Measurements from ENCODE around the gene A2M. TPM values are rescaled to one million over a fixed set of nuclear protein-coding genes. Genes with fewer than 3 reads are reported as not detected.

The A2M gene
- total and polyA plus RNA-seq, 9 of the 15 experiments (the other 6 are each of a cell fraction or from before 2014, with no cell fraction given): 0.08 to 2.3 TPM; not detected in 7

DNA sequence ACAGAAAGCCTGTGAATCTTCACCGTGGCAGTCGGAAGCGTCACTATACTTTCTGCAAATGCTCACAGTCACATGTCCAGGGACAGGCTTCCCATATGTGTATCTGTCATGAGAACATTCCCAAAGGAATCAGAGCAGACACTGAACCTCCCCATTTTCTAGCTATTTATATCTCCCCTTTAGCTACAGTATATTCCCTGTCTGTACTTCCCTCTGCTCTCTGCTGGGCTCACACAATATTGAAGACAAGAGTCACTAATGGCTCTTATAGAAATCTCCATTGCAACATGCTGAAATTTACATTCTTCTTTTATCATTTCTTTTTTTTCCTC, 8.2 kb downstream of the A2M start:
- intact Hi-C loops (cut with micrococcal nuclease): no loop called here
- DNase-seq (ENCODE audit: extremely low read depth in 1 of 4, low spot score in 3 of 4) (no peak), FAIRE-seq (no peak), ATAC-seq (no peak)
- Histone ChIP-seq H3K36me3 (ENCODE audit: control insufficient read depth, insufficient read depth, low read length) (no peaks in the 10 kb centered on the region), H3K79me2 (ENCODE audit: control insufficient read depth, insufficient read depth, low read length) (no peaks in the 10 kb centered on the region), H3K9me1 (ENCODE audit: control insufficient read depth, insufficient read depth, low read length) (no peaks in the 10 kb centered on the region), H3K4me2 (ENCODE audit: insufficient read depth, low read length) (no peak overlapping the region), H2AFZ (ENCODE audit: low read depth, low read length) (no peak overlapping the region), H3K27ac (ENCODE audit: extremely low read depth, low read depth, low read length) (no peak overlapping the region), H3K9ac (ENCODE audit: insufficient read depth in 1 of 2, low read depth in 2 of 2, low read length in 2 of 2) (no peak overlapping the region), H3K27me3 (ENCODE audit: control insufficient read depth in 2 of 2, insufficient read depth in 2 of 2, low read length in 2 of 2) (peaks cover 0 to 2% of the 10 kb centered on the region in 2 experiments; a peak in 1 of 5 replicates), H3K9me3 (replicated peaks; ENCODE audit: control insufficient read depth, insufficient read depth, low read depth, low read length) (no peaks in the 10 kb centered on the region), H3K4me1 (replicated peaks in 1 of 2; ENCODE audit: control insufficient read depth in 2 of 2, insufficient read depth in 2 of 2, low read length in 2 of 2) (no peaks in the 10 kb centered on the region), H3K4me3 (no peak overlapping the region), H4K20me1 (replicated peaks; ENCODE audit: control insufficient read depth, insufficient read depth, low read length) (no peaks in the 10 kb centered on the region)
- ChIA-PET POLR2A (no interaction called here), CTCF (ENCODE audit: low intra/inter-chr PET ratio) (no interaction called here)
- whole genome bisulfite sequencing (ENCODE audit: insufficient coverage, low coverage, missing lambda C conversion rate): 5% methylated on average over 3 of the region's 3 CpGs
- in situ Hi-C loops (cut with MboI): no loop called here
- no peak for TF ChIP-seq PTRF (tag; IDR thresholded peaks at IDR 0.05)
- TF ChIP-seq, protein P1, sequence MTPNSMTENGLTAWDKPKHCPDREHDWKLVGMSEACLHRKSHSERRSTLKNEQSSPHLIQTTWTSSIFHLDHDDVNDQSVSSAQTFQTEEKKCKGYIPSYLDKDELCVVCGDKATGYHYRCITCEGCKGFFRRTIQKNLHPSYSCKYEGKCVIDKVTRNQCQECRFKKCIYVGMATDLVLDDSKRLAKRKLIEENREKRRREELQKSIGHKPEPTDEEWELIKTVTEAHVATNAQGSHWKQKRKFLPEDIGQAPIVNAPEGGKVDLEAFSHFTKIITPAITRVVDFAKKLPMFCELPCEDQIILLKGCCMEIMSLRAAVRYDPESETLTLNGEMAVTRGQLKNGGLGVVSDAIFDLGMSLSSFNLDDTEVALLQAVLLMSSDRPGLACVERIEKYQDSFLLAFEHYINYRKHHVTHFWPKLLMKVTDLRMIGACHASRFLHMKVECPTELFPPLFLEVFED (CRISPR knock-in tag; conservative IDR thresholded peaks at IDR 0.05): no peak
- no peak for TF ChIP-seq ZNF644 (tag; IDR thresholded peaks at IDR 0.05; ENCODE audit: low read depth)
- TF ChIP-seq, protein P2, sequence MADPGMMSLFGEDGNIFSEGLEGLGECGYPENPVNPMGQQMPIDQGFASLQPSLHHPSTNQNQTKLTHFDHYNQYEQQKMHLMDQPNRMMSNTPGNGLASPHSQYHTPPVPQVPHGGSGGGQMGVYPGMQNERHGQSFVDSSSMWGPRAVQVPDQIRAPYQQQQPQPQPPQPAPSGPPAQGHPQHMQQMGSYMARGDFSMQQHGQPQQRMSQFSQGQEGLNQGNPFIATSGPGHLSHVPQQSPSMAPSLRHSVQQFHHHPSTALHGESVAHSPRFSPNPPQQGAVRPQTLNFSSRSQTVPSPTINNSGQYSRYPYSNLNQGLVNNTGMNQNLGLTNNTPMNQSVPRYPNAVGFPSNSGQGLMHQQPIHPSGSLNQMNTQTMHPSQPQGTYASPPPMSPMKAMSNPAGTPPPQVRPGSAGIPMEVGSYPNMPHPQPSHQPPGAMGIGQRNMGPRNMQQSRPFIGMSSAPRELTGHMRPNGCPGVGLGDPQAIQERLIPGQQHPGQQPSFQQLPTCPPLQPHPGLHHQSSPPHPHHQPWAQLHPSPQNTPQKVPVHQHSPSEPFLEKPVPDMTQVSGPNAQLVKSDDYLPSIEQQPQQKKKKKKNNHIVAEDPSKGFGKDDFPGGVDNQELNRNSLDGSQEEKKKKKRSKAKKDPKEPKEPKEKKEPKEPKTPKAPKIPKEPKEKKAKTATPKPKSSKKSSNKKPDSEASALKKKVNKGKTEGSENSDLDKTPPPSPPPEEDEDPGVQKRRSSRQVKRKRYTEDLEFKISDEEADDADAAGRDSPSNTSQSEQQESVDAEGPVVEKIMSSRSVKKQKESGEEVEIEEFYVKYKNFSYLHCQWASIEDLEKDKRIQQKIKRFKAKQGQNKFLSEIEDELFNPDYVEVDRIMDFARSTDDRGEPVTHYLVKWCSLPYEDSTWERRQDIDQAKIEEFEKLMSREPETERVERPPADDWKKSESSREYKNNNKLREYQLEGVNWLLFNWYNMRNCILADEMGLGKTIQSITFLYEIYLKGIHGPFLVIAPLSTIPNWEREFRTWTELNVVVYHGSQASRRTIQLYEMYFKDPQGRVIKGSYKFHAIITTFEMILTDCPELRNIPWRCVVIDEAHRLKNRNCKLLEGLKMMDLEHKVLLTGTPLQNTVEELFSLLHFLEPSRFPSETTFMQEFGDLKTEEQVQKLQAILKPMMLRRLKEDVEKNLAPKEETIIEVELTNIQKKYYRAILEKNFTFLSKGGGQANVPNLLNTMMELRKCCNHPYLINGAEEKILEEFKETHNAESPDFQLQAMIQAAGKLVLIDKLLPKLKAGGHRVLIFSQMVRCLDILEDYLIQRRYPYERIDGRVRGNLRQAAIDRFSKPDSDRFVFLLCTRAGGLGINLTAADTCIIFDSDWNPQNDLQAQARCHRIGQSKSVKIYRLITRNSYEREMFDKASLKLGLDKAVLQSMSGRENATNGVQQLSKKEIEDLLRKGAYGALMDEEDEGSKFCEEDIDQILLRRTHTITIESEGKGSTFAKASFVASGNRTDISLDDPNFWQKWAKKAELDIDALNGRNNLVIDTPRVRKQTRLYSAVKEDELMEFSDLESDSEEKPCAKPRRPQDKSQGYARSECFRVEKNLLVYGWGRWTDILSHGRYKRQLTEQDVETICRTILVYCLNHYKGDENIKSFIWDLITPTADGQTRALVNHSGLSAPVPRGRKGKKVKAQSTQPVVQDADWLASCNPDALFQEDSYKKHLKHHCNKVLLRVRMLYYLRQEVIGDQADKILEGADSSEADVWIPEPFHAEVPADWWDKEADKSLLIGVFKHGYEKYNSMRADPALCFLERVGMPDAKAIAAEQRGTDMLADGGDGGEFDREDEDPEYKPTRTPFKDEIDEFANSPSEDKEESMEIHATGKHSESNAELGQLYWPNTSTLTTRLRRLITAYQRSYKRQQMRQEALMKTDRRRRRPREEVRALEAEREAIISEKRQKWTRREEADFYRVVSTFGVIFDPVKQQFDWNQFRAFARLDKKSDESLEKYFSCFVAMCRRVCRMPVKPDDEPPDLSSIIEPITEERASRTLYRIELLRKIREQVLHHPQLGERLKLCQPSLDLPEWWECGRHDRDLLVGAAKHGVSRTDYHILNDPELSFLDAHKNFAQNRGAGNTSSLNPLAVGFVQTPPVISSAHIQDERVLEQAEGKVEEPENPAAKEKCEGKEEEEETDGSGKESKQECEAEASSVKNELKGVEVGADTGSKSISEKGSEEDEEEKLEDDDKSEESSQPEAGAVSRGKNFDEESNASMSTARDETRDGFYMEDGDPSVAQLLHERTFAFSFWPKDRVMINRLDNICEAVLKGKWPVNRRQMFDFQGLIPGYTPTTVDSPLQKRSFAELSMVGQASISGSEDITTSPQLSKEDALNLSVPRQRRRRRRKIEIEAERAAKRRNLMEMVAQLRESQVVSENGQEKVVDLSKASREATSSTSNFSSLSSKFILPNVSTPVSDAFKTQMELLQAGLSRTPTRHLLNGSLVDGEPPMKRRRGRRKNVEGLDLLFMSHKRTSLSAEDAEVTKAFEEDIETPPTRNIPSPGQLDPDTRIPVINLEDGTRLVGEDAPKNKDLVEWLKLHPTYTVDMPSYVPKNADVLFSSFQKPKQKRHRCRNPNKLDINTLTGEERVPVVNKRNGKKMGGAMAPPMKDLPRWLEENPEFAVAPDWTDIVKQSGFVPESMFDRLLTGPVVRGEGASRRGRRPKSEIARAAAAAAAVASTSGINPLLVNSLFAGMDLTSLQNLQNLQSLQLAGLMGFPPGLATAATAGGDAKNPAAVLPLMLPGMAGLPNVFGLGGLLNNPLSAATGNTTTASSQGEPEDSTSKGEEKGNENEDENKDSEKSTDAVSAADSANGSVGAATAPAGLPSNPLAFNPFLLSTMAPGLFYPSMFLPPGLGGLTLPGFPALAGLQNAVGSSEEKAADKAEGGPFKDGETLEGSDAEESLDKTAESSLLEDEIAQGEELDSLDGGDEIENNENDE (IDR thresholded peaks at IDR 0.05; ENCODE audit: low read depth, low read length): no peak
- TF ChIP-seq HIVEP1 (CRISPR knock-in tag; IDR thresholded peaks at IDR 0.05): no peak
- TF ChIP-seq ZFP36 (IDR thresholded peaks at IDR 0.05; ENCODE audit: low read depth, low read length, partially characterized antibody): no peak
- TF ChIP-seq IFI16 (CRISPR knock-in tag; IDR thresholded peaks at IDR 0.05): no peak
- TF ChIP-seq RBM25 (IDR thresholded peaks at IDR 0.05; ENCODE audit: low read depth, low read length, severe bottlenecking): no peak
- no peak for TF ChIP-seq ZBTB17 (CRISPR knock-in tag; IDR thresholded peaks at IDR 0.05)
- BruUV-seq (replicated peaks): no TSS peak

Measured in K562 (cell line).